ENCODE results near the gene RERE. TPM values are rescaled to one million over a fixed set of nuclear protein-coding genes. Genes with fewer than 3 reads are reported as not detected.
A peak's percentile ranks its signal among the peaks of the same experiment; 100 is the strongest.

The RERE gene
- total RNA-seq, 1 experiment from 2014 or later: 161 TPM

DNA sequence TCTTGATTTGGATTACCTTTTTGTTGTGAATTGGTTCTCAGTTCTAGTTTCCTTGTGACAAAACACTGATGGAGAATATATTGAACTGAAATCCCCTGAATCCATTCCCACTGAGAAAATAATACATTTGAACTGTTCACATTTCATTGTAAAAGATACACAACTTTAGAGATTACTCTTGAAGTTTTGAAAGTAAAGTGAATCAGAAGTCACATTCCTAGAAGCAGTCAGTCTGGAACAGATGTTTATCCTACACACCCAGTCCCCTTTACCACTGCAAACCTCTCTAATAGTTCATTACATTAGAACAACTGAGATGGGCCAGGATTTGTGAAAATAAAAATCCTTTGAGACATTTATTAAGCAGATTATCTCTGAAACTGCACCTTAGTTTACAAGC lies 3.4 kb downstream of the RERE start (continued):
- TF ChIP-seq RORB (CRISPR knock-in tag; IDR thresholded peaks at IDR 0.05): no peak
- no peak for TF ChIP-seq KAT7 (CRISPR knock-in tag; IDR thresholded peaks at IDR 0.05; ENCODE audit: borderline replicate concordance)
- no peak for TF ChIP-seq RELA (CRISPR knock-in tag; IDR thresholded peaks at IDR 0.05; ENCODE audit: borderline replicate concordance)

DNA sequence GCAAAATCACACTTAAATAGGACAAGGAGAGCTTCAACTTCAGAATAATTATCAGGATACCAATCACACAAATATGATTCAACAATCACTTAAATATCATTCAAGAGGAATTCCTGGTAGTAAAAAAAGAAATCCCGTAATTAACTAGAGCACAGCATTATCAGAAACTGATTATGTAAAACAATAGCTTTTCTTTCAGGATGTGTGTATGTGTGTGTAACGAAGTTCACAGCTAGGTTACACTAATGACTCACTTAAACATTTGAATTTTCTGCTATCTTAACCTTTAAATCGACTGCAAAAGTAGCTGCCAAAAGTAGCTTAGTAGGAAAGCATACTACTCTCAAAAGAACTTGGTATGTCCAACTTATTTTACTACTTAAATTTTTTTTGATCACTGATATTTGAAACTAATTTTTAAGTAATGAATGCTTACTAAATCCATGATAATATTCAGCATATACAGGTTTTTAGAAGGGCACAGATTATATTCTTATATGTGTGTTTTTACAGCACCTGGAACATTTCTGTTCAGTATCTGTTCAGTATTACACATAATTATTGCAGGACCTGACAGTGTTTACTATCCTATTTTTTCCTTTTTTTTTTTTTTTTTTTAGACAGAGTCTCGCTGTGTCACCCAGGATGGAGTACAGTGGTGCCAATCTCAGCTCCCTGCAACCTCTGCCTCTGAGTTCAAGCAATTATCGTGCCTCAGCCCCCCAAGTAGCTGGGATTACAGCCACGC lies 4.2 kb downstream of the RERE start:
- POLR2A ChIA-PET: no interaction called here
- no peak for DNase-seq (ENCODE audit: low spot score)
- H3K27ac Mint-ChIP-seq: peak overlapping the region; percentile 27; the same call in 1 of the 2 replicates

More for the DNA sequence above, 4.2 kb downstream of the RERE start:
- TF ChIP-seq, protein P1, sequence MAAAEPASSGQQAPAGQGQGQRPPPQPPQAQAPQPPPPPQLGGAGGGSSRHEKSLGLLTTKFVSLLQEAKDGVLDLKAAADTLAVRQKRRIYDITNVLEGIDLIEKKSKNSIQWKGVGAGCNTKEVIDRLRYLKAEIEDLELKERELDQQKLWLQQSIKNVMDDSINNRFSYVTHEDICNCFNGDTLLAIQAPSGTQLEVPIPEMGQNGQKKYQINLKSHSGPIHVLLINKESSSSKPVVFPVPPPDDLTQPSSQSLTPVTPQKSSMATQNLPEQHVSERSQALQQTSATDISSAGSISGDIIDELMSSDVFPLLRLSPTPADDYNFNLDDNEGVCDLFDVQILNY (CRISPR knock-in tag; IDR thresholded peaks at IDR 0.05): no peak
- TF ChIP-seq ZNF138 (CRISPR knock-in tag; conservative IDR thresholded peaks at IDR 0.05): no peak
- no peak for TF ChIP-seq CBFB (CRISPR knock-in tag; IDR thresholded peaks at IDR 0.05; ENCODE audit: low read depth)
- TF ChIP-seq, protein P2, sequence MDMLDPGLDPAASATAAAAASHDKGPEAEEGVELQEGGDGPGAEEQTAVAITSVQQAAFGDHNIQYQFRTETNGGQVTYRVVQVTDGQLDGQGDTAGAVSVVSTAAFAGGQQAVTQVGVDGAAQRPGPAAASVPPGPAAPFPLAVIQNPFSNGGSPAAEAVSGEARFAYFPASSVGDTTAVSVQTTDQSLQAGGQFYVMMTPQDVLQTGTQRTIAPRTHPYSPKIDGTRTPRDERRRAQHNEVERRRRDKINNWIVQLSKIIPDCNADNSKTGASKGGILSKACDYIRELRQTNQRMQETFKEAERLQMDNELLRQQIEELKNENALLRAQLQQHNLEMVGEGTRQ (CRISPR knock-in tag; IDR thresholded peaks at IDR 0.05): no peak
- no peak for TF ChIP-seq E2F1 (CRISPR knock-in tag; IDR thresholded peaks at IDR 0.05)
- TF ChIP-seq FOXK1 (CRISPR knock-in tag; IDR thresholded peaks at IDR 0.05): no peak
- no peak for TF ChIP-seq SMAD4 (CRISPR knock-in tag; IDR thresholded peaks at IDR 0.05)
- TF ChIP-seq AFF4 (CRISPR knock-in tag; IDR thresholded peaks at IDR 0.05; ENCODE audit: borderline replicate concordance): no peak
- TF ChIP-seq, protein P3, sequence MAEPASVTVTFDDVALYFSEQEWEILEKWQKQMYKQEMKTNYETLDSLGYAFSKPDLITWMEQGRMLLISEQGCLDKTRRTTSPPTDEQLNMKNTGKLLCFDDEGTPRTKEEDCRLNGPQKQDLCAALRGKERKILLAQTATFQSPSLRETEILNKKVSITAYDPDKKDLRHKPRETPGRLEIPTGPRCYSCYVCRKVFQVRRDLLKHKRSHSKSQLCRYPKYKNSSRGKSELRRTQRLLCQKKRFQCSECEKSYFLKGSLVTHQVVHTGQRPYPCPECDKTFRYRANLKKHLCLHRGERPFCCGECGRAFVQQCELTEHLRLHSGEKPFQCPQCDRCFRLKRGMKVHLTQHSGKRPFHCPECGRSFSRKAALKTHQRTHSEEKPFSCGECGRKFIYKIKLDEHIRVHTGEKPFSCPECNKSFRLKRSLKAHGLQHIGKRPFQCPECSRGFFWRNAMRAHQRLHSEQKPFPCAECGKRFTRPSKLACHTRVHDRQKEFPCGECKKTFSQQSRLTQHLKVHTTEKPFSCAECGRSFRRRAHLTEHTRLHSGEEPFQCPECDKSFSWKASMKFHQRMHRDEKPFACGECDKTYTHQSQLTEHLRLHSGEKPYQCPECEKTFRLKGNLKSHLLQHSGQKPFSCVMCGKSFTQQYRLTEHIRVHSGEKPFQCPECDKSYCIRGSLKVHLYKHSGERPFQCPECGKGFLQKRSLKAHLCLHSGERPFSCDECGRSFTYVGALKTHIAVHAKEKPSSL (CRISPR knock-in tag; conservative IDR thresholded peaks at IDR 0.05): no peak
- TF ChIP-seq NR1H2 (CRISPR knock-in tag; IDR thresholded peaks at IDR 0.05): no peak
- no peak for TF ChIP-seq ZSCAN18 (CRISPR knock-in tag; IDR thresholded peaks at IDR 0.05)
- TF ChIP-seq NR3C1 (CRISPR knock-in tag; conservative IDR thresholded peaks at IDR 0.05; ENCODE audit: low read depth): no peak
- no peak for TF ChIP-seq GABPB1 (CRISPR knock-in tag; IDR thresholded peaks at IDR 0.05)
- no peak for TF ChIP-seq JUN (CRISPR knock-in tag; IDR thresholded peaks at IDR 0.05)
- no peak for TF ChIP-seq NFE2L1 (CRISPR knock-in tag; IDR thresholded peaks at IDR 0.05)
- TF ChIP-seq, protein P4, sequence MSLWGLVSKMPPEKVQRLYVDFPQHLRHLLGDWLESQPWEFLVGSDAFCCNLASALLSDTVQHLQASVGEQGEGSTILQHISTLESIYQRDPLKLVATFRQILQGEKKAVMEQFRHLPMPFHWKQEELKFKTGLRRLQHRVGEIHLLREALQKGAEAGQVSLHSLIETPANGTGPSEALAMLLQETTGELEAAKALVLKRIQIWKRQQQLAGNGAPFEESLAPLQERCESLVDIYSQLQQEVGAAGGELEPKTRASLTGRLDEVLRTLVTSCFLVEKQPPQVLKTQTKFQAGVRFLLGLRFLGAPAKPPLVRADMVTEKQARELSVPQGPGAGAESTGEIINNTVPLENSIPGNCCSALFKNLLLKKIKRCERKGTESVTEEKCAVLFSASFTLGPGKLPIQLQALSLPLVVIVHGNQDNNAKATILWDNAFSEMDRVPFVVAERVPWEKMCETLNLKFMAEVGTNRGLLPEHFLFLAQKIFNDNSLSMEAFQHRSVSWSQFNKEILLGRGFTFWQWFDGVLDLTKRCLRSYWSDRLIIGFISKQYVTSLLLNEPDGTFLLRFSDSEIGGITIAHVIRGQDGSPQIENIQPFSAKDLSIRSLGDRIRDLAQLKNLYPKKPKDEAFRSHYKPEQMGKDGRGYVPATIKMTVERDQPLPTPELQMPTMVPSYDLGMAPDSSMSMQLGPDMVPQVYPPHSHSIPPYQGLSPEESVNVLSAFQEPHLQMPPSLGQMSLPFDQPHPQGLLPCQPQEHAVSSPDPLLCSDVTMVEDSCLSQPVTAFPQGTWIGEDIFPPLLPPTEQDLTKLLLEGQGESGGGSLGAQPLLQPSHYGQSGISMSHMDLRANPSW (CRISPR knock-in tag; conservative IDR thresholded peaks at IDR 0.05; ENCODE audit: low read depth): no peak
- H3K36me3 Mint-ChIP-seq: no peaks in the 10 kb centered on the region
- CTCF ChIA-PET: interaction anchor here (3.9 kb wide), 1 partner anchor 36 kb away, joined by 30 read pairs; no protein-coding TSS in a partner anchor
- H3K9me3 Mint-ChIP-seq: no peaks in the 10 kb centered on the region
- H3K27me3 Mint-ChIP-seq (ENCODE audit: low read depth): no peaks in the 10 kb centered on the region
- no peak overlapping the region for H3K4me3 Mint-ChIP-seq
- peaks cover 47% of the 10 kb centered on the region for H3K4me1 Mint-ChIP-seq
- no peak for ATAC-seq

Measured in WTC11 (cell line).